Stimulated activated CD4-positive, alpha-beta T cell treated with anti-CD3 and anti-CD28 coated beads, Interleukin-15, amount 100 ng/mL, for 24 hours (primary cell): Measurements from ENCODE around the gene LRTM1.

Experiments
- DNase-seq: peaks from one replicate; pipeline ENCODE4 v3.0.0-alpha.2; 2020

LRTM1 gene

DNA sequence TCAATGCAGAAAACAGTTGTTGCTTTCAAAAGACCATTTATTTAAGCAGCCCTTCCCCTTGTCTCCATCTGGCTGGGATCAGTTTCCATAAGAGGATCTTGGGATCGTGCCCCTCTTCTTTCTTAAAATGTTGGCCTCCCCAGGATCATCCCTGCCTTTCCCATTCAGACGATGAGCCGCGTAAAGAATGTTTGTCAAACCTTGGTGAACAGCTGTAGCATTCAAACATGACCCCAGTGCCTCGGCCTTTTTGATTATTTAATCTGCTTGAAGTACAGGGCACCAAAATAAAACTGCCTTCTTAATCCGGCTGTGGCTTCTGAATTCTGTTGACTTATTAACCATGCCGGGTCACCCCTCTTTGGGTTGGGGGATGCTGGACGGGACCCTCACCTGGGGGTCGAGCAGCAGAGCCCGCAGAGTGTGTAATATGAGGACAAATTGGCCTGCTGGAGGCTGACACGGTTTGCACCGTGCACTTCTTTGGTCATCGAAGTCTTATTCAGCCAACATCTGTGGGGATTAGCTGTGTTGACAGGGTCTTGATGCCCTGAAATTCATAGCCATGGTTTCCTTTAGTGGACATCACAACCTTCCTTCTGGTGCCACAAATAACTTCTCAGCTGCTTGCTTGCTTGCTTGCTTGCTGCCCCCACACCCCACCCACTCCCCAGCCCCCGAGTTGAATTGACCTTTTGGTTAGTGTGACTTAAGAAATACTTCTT lies at the start of gene LRTM1:
Gene LRTM1, minus strand, starts transcription at position 14 of the 725 bp plus-strand sequence. CDS start 148 bp downstream, outside the sequence.
- no peak for DNase-seq

GRCh38 chr3:54977439-54977838 lies 49.6 kb upstream of the LRTM1 start:
- no peak for DNase-seq

DNA sequence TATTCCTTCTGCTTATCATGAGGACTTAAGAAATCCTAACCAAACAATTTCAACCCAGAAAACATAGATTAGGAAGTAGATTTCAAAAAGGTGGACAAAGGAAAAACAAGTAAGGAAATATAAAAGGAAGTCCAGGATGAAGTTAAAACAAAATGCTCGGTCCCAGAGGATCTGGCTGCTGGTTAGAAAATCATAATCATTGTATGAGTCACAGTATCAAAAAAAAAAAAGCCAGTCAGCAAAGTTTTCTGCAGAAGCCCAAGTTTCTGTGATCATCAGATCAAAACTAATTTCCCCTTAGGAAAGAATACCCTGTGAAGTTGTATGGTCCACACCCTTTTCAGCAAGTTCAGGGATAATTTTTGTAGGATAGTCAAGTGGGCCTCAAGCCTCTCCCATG lies 43.0 kb upstream of the LRTM1 start:
- DNase-seq, result no peak

- no peak for DNase-seq
Observed at GRCh38 chr3:54969652-54970051, 41.8 kb upstream of the LRTM1 start.

DNA sequence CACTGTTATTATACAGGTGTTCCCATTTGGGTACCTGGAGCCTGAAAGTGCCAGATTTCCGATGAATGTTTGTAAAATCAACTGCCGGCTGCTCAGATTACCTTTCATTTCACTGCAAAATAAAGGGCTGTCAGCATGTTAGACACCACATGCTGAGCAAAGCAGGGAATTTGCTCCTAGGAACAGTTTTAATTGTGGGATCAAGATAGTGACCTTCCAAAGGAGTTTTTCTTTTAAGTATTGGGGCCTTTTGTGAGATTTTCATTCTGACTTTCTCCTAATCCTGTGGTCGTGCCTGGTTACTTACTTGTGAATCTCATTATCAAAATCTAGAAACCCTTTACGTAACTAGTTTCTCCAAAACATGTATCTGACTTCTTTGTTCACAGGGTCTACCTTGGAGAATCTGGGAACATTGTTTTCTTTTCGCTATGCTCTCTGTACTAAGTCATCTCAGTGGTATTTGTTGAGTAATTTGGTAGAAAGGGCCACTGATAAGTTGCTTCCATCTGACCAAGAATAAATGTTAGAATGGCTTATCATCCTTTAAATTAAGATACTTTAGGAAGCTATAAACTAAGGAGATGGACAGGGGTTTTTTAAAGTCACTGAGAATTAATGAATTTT lies 40.8 kb upstream of the LRTM1 start:
- no peak for DNase-seq

DNA sequence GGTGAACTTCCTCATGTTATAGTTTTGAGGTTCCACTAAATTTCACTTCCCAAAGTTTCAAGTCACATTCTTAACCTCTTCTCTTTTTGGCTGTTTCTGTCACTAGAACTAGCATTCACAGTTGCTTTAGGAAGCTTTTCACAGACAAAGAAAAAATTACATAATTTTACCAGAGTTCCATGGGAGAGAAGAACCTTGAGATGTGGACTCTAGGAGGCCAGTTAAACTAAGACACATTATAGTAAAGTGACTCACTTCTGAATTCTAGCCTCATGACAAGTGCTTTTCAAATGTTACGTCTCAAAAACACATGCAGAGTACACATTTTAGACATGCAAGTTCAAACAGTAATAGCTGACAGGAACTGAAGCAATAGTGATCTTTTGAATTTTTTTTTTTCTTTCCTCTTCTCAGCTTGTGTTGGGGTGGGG lies 39.9 kb upstream of the LRTM1 start:
- DNase-seq, result no peak

DNA sequence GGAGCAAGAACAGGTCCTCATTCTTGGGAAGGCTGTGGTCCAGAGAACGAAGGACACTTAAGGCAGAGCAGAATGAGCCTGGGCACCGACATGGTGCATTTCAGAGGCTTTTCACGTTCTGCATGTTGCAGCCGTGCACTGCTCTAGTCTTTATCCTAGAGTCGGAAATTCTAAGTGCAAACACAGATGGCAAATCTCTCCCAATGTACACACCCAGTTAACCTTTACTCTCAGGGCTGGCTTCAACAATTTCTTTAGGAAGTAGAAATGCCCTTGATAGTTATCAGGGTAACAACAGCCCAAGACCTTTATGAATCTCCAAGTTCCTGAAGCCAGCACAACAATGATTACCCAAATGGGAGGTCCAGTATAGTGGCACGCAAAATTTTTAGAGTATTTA lies 39.1 kb upstream of the LRTM1 start:
- DNase-seq, result no peak

- no peak for DNase-seq
Observed at GRCh38 chr3:54965746-54966145, 37.9 kb upstream of the LRTM1 start.

DNA sequence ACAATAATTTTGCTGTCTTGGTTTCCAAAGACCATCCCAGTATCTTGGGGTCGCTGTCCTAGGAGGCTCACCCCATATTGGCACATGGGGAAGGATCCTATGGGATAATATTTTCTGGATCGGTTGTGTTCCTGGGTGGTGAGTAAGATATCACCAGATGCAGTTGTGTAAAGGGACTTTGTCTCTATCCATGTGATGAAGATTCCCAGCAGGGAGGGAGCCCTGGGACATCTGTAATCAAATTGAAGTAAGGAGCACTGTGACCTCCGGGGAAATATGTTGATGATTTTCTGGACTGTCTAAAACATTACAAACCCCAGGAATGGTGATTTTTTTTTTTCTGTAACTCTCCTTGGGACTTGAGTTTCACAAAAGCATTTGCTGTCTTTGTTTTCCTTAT lies 36.2 kb upstream of the LRTM1 start:
- DNase-seq, result no peak

GRCh38 chr3:54963641-54964040 lies 35.8 kb upstream of the LRTM1 start:
- DNase-seq, result no peak

DNA sequence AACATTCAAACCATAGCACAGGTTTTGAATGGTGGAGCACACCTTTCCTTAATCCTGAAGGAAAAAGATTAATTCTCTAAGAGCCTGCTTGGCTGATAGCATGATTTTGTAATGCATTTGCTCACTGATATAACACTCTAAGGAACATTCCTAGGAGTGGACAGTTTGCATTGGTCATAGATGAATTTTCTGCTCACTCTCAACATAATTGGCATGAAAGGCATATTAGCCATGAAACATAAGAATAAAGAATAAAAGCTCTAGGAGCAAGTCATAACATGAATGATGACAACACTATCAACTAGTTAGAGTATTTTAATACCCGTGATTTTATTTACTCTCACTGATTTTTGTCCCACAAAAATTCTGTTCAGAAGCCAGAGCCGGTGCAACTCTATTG lies 34.3 kb upstream of the LRTM1 start:
- DNase-seq, result no peak

GRCh38 chr3:54960701-54961100 lies 32.8 kb upstream of the LRTM1 start:
- DNase-seq, result no peak

DNA sequence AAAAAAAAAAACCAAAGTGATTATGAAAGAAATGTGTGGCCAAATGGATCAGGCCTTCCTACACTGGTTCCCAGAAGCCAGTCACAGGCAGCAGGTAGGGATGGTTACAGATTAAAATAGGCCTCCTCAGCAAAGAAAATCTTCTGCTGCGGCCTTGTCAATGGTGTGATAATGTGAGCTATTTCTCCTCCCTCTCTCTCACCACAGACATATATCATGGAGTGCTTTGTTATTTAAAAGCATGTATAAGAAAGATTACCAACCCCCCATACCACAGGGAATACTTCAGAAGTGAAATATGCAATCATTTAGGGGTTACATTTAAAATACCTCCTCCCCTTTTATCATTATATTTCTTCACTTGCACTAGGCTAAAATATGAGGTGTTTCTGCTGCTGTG lies 32.2 kb upstream of the LRTM1 start:
- no peak for DNase-seq

- DNase-seq, result no peak
Observed at GRCh38 chr3:54957711-54958110, 29.9 kb upstream of the LRTM1 start.

- no peak for DNase-seq
Observed at GRCh38 chr3:54955941-54956340, 28.1 kb upstream of the LRTM1 start.

DNA sequence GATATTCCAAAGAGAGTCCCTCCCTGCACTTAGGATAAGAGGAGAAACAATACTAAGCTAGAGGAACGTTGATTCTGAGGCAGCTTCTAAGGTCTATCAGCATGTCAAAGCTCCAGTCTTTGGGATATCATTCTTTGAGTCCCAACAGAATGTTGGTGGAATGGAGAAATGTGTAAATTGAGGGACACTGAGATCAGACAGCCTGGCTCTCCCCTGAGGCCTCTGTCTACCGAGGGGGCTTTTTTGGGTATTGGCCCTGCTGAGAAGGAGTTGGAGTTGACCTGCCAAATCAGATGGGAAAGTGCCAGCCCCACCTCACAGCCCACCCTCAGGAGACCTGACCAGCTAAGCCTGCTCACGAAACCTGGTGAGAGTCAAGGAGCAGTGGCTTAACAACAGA lies 27.6 kb upstream of the LRTM1 start:
- no peak for DNase-seq

- no peak for DNase-seq
Observed at GRCh38 chr3:54954521-54954920, 26.7 kb upstream of the LRTM1 start.

- DNase-seq, result no peak
Observed at GRCh38 chr3:54954022-54954421, 26.2 kb upstream of the LRTM1 start.

GRCh38 chr3:54951405-54951804 lies 23.5 kb upstream of the LRTM1 start:
- DNase-seq, result no peak

GRCh38 chr3:54950391-54951003 lies 22.6 kb upstream of the LRTM1 start:
- DNase-seq, result no peak

DNA sequence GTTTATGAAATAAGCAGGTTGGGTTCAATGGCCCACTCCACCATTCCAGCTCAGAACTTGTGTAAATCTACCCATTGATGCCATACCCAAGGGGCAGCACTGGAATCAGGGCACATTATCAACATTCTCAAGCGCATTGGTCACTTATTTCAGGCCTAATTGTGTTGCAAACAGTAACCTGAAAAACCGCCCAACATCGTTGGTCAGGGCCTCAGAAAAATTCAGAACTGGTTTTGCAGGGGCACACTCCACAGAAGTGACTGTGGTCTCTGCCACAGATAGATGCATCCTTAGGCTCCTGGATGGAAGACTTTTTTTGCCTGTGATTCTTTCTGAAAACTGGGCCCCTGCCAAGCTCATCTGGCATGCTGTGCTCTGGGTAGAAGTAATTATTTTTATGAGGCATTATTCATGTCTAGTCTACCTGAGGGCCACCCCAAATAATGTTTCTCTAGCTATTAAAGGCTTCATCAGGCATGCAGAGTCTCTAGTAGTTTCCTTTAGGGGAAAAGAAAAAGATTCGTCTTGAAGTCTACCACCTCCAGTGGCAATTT lies 21.7 kb upstream of the LRTM1 start:
- DNase-seq, result no peak

- DNase-seq, result no peak
Observed at GRCh38 chr3:54941690-54942362, 14.0 kb upstream of the LRTM1 start.

- no peak for DNase-seq
Observed at GRCh38 chr3:54940971-54941370, 13.1 kb upstream of the LRTM1 start.
